ENCODE results near the gene ZER1.

The ZER1 gene

GRCh38 chr9:128771745-128772519, at the start of gene ZER1:
Gene ZER1, minus strand, starts transcription at chr9:128771927. Its CDS starts 16,362 bp downstream, at chr9:128755565.
- H3K4me1 Mint-ChIP-seq (ENCODE audit: low read depth): peaks cover 31% of the 10 kb centered on the region
- no peaks in the 10 kb centered on the region for H3K36me3 Mint-ChIP-seq
- peak within 1 kb of the TSS; percentile 95 for H3K4me3 Mint-ChIP-seq
- H3K27ac Mint-ChIP-seq: peak within 1 kb of the TSS; percentile 91
- H3K27me3 Mint-ChIP-seq: no peaks in the 10 kb centered on the region
- H3K9me3 Mint-ChIP-seq (ENCODE audit: low read depth): no peaks in the 10 kb centered on the region

- Mint-ChIP-seq H3K27me3 (no peaks in the 10 kb centered on the region), H3K4me1 (ENCODE audit: low read depth) (peaks cover 17% of the 10 kb centered on the region), H3K36me3 (no peaks in the 10 kb centered on the region), H3K27ac (peak overlapping the region; percentile 16), H3K4me3 (peak overlapping the region; percentile 35), H3K9me3 (ENCODE audit: low read depth) (no peaks in the 10 kb centered on the region)
These were observed 49.2 kb upstream of the ZER1 start for GRCh38 chr9:128820665-128821583.

- H3K4me1 Mint-ChIP-seq (ENCODE audit: low read depth): peaks cover 17% of the 10 kb centered on the region
- peak overlapping the region; percentile 81 for H3K27ac Mint-ChIP-seq
- no peaks in the 10 kb centered on the region for H3K27me3 Mint-ChIP-seq
- H3K4me3 Mint-ChIP-seq: peak overlapping the region; percentile 89
- H3K36me3 Mint-ChIP-seq: no peaks in the 10 kb centered on the region
- H3K9me3 Mint-ChIP-seq (ENCODE audit: low read depth): no peaks in the 10 kb centered on the region
These were observed 48.3 kb upstream of the ZER1 start for GRCh38 chr9:128819716-128820664.

GRCh38 chr9:128818839-128819715, 47.4 kb upstream of the ZER1 start:
- H3K4me1 Mint-ChIP-seq (ENCODE audit: low read depth): peaks cover 17% of the 10 kb centered on the region
- H3K36me3 Mint-ChIP-seq: no peaks in the 10 kb centered on the region
- peak overlapping the region; percentile 89 for H3K4me3 Mint-ChIP-seq
- no peaks in the 10 kb centered on the region for H3K9me3 Mint-ChIP-seq (ENCODE audit: low read depth)
- H3K27ac Mint-ChIP-seq: peak overlapping the region; percentile 81
- H3K27me3 Mint-ChIP-seq: no peaks in the 10 kb centered on the region

- Mint-ChIP-seq H3K27ac (peak within 1 kb of the TSS; percentile 81), H3K36me3 (no peaks in the 10 kb centered on the region), H3K27me3 (no peaks in the 10 kb centered on the region), H3K9me3 (ENCODE audit: low read depth) (no peaks in the 10 kb centered on the region), H3K4me3 (peak within 1 kb of the TSS; percentile 89), H3K4me1 (ENCODE audit: low read depth) (peaks cover 17% of the 10 kb centered on the region)
These were observed 46.5 kb upstream of the ZER1 start, which contains the start of gene ENDOG for GRCh38 chr9:128818099-128818838. Gene ENDOG, plus strand, starts transcription at chr9:128818500. Its CDS starts 185 bp downstream, at chr9:128818685.

GRCh38 chr9:128810873-128811272, 39.1 kb upstream of the ZER1 start:
- Mint-ChIP-seq H3K9me3 (ENCODE audit: low read depth) (no peaks in the 10 kb centered on the region), H3K4me1 (ENCODE audit: low read depth) (no peaks in the 10 kb centered on the region), H3K36me3 (peaks cover 2% of the 10 kb centered on the region), H3K4me3 (no peak overlapping the region), H3K27ac (no peak overlapping the region), H3K27me3 (no peaks in the 10 kb centered on the region)

GRCh38 chr9:128809831-128810230, 38.1 kb upstream of the ZER1 start:
- no peaks in the 10 kb centered on the region for H3K9me3 Mint-ChIP-seq (ENCODE audit: low read depth)
- H3K4me1 Mint-ChIP-seq (ENCODE audit: low read depth): no peaks in the 10 kb centered on the region
- peak overlapping the region; percentile 8 for H3K27ac Mint-ChIP-seq
- peaks cover 2% of the 10 kb centered on the region for H3K36me3 Mint-ChIP-seq
- no peak overlapping the region for H3K4me3 Mint-ChIP-seq
- H3K27me3 Mint-ChIP-seq: no peaks in the 10 kb centered on the region

GRCh38 chr9:128809036-128809599, 37.4 kb upstream of the ZER1 start:
- Mint-ChIP-seq H3K4me1 (ENCODE audit: low read depth) (no peaks in the 10 kb centered on the region), H3K9me3 (ENCODE audit: low read depth) (no peaks in the 10 kb centered on the region), H3K27me3 (no peaks in the 10 kb centered on the region), H3K36me3 (peaks cover 2% of the 10 kb centered on the region), H3K27ac (no peak overlapping the region), H3K4me3 (no peak overlapping the region)

- H3K9me3 Mint-ChIP-seq (ENCODE audit: low read depth): no peaks in the 10 kb centered on the region
- H3K27me3 Mint-ChIP-seq: no peaks in the 10 kb centered on the region
- no peaks in the 10 kb centered on the region for H3K4me1 Mint-ChIP-seq (ENCODE audit: low read depth)
- H3K27ac Mint-ChIP-seq: no peak overlapping the region
- no peak overlapping the region for H3K4me3 Mint-ChIP-seq
- peaks cover 2% of the 10 kb centered on the region for H3K36me3 Mint-ChIP-seq
These were observed 36.8 kb upstream of the ZER1 start for GRCh38 chr9:128808543-128808942.

- no peak overlapping the region for H3K4me3 Mint-ChIP-seq
- no peak overlapping the region for H3K27ac Mint-ChIP-seq
- peaks cover 2% of the 10 kb centered on the region for H3K36me3 Mint-ChIP-seq
- no peaks in the 10 kb centered on the region for H3K27me3 Mint-ChIP-seq
- no peaks in the 10 kb centered on the region for H3K9me3 Mint-ChIP-seq (ENCODE audit: low read depth)
- H3K4me1 Mint-ChIP-seq (ENCODE audit: low read depth): no peaks in the 10 kb centered on the region
These were observed 36.1 kb upstream of the ZER1 start for GRCh38 chr9:128807827-128808226.

GRCh38 chr9:128805661-128806060, 33.9 kb upstream of the ZER1 start:
- Mint-ChIP-seq H3K27ac (no peak overlapping the region), H3K27me3 (no peaks in the 10 kb centered on the region), H3K4me1 (ENCODE audit: low read depth) (no peaks in the 10 kb centered on the region), H3K36me3 (peaks cover 2% of the 10 kb centered on the region), H3K4me3 (no peak overlapping the region), H3K9me3 (ENCODE audit: low read depth) (no peaks in the 10 kb centered on the region)

GRCh38 chr9:128802482-128802881, 30.8 kb upstream of the ZER1 start:
- no peak overlapping the region for H3K27ac Mint-ChIP-seq
- H3K4me3 Mint-ChIP-seq: no peak overlapping the region
- no peaks in the 10 kb centered on the region for H3K27me3 Mint-ChIP-seq
- no peaks in the 10 kb centered on the region for H3K4me1 Mint-ChIP-seq (ENCODE audit: low read depth)
- no peaks in the 10 kb centered on the region for H3K9me3 Mint-ChIP-seq (ENCODE audit: low read depth)
- peaks cover 5% of the 10 kb centered on the region for H3K36me3 Mint-ChIP-seq

- no peaks in the 10 kb centered on the region for H3K27me3 Mint-ChIP-seq
- no peaks in the 10 kb centered on the region for H3K9me3 Mint-ChIP-seq (ENCODE audit: low read depth)
- peaks cover 5% of the 10 kb centered on the region for H3K36me3 Mint-ChIP-seq
- no peaks in the 10 kb centered on the region for H3K4me1 Mint-ChIP-seq (ENCODE audit: low read depth)
- H3K4me3 Mint-ChIP-seq: no peak overlapping the region
- H3K27ac Mint-ChIP-seq: no peak overlapping the region
These were observed 28.3 kb upstream of the ZER1 start for GRCh38 chr9:128800061-128800460.

Data from activated naive CD8-positive, alpha-beta T cell (primary cell).